GM23248 (cell line): Measurements from ENCODE around the gene SNAPC4.

ENCODE experiments used
- EZH2 ChIP-seq: fragments of 200-600 bp; sonication (generic); IDR thresholded peaks from 2 replicates; pipeline ENCODE4 v1.6.1; 2018; ENCODE audit warnings: antibody characterized with exemption, mild to moderate bottlenecking; ENCODE audit not compliant: insufficient read depth, poor library complexity, severe bottlenecking
- EZH2phosphoT487 ChIP-seq: fragments of 200-600 bp; sonication (generic); IDR thresholded peaks from 2 replicates; pipeline ENCODE4 v1.6.1; 2018; ENCODE audit warnings: antibody characterized with exemption, moderate library complexity, mild to moderate bottlenecking, low read depth; ENCODE audit not compliant: insufficient read depth

GRCh38 chr9:136351252-136351800 is 48.6 kb downstream of the SNAPC4 start:
- TF ChIP-seq EZH2 (no peak), EZH2phosphoT487 (no peak)
